ENCODE data around the gene OR51L1.

OR51L1 gene

GRCh38 chr11:5046754-5047330 is 52.2 kb downstream of the OR51L1 start:
- DNase-seq (ENCODE audit: extremely low read depth in 1 of 2, low read depth in 1 of 2) = no peak

All from stimulated activated CD8-positive, alpha-beta memory T cell treated with anti-CD3 and anti-CD28 coated beads, Interleukin-7, amount 100 ng/mL, for 48 hours (primary cell).